ENCODE data around the gene UBASH3A. TPM values are rescaled to one million over a fixed set of nuclear protein-coding genes. Genes with fewer than 3 reads are reported as not detected.

Gene UBASH3A
- total and polyA plus RNA-seq, 9 donors, result 0.15 to 0.85 (median 0.24) TPM; not detected in 2

DNA sequence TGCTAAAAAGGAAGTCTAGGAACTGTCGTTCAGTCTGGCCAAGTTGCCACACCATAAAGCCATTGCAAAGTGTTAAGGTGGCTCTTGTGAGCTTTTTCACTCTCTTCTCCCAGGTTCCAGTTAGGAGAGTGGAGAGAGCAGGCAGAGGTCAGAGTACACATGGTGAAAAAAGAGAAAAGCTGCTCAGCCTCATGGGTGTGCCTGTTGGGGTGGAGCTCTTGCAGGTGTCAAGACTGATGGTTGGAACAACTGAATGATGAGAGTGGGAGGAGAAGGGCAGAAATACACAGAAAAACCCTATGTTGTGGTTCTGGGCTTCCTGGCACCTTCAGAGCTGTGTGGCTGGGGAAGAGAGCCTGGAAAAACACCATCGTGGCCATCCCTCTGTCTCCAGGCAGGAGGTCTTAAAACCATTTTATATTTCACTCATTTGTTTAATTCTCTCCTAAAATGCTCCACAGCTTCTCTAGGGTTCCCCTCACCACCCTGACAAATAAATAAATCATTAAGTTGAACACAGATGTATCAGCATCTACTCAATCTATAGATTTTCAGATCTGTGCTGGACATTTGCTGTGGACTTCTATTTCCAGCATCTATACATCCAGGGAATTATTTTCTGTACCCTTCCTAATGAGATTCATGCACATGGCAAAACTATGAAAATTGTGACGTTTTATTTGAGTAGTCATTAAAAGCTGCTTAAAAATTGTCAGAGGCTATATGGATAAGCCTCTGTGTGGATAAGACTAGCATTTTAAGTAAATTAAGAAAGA lies 17.5 kb downstream of the UBASH3A start:
- no peak for DNase-seq
- 62 to 77% (median 63%) methylated on average over 3 of the region's 3 CpGs for WGBS, 3 donors
- H3K4me1 ChIP-seq (ENCODE audit: insufficient read depth), result peaks cover 1% of the 10 kb centered on the region
- no peak overlapping the region for H3K27ac ChIP-seq
- no peak overlapping the region for H3K4me3 ChIP-seq
- TF ChIP-seq, protein P1, sequence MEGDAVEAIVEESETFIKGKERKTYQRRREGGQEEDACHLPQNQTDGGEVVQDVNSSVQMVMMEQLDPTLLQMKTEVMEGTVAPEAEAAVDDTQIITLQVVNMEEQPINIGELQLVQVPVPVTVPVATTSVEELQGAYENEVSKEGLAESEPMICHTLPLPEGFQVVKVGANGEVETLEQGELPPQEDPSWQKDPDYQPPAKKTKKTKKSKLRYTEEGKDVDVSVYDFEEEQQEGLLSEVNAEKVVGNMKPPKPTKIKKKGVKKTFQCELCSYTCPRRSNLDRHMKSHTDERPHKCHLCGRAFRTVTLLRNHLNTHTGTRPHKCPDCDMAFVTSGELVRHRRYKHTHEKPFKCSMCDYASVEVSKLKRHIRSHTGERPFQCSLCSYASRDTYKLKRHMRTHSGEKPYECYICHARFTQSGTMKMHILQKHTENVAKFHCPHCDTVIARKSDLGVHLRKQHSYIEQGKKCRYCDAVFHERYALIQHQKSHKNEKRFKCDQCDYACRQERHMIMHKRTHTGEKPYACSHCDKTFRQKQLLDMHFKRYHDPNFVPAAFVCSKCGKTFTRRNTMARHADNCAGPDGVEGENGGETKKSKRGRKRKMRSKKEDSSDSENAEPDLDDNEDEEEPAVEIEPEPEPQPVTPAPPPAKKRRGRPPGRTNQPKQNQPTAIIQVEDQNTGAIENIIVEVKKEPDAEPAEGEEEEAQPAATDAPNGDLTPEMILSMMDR (IDR thresholded peaks at IDR 0.05), result no peak
- TF ChIP-seq EP300 (IDR thresholded peaks at IDR 0.05), result no peak
- TF ChIP-seq POLR2A (IDR thresholded peaks at IDR 0.05), result no peak
- no peaks in the 10 kb centered on the region for H3K27me3 ChIP-seq
- H3K9me3 ChIP-seq, result no peaks in the 10 kb centered on the region
- H3K36me3 ChIP-seq, result no peaks in the 10 kb centered on the region
- intact Hi-C loops (cut with DNase I), result loop anchor here in 1 of 4 donors (5.0 kb wide), 1 partner anchor 51 kb away; no protein-coding TSS in a partner anchor

DNA sequence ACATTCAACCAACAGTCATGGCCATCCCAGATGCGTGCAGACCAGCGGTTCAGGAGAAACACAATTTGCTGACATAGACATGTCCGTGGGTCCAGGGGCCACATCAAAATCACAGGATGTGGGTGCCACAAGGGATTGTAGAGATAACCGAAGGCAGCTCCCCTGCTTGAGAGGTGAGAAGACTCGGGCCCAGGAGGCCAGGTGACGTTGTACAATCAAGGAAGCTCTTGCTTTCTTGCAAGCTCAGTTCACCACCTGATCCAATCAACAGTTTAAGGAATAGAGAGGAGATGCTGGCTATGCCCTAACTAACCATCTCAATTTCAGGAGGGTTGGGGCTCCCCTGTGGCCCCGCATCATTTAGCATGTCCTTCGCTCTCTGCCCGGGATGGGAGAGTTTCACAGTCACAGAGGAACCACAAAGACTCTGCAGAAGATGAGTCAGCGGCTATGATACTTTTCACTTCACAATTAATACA lies 19.5 kb downstream of the UBASH3A start:
- no peak overlapping the region for H3K4me3 ChIP-seq
- H3K27ac ChIP-seq, result no peak overlapping the region
- DNase-seq, result no peak
- intact Hi-C loops (cut with DNase I), result loop anchor here in 1 of 4 donors (5.0 kb wide), 1 partner anchor 49 kb away; no protein-coding TSS in a partner anchor
- no peaks in the 10 kb centered on the region for H3K9me3 ChIP-seq
- no peaks in the 10 kb centered on the region for H3K36me3 ChIP-seq
- TF ChIP-seq, protein P1 (IDR thresholded peaks at IDR 0.05), result no peak
- no peak for TF ChIP-seq POLR2A (IDR thresholded peaks at IDR 0.05)
- no peak for TF ChIP-seq EP300 (IDR thresholded peaks at IDR 0.05)
- no peaks in the 10 kb centered on the region for H3K4me1 ChIP-seq (ENCODE audit: insufficient read depth)
- no peaks in the 10 kb centered on the region for H3K27me3 ChIP-seq
- 77 to 82% (median 81%) methylated on average over 10 of the region's 10 CpGs for WGBS, 3 donors

DNA sequence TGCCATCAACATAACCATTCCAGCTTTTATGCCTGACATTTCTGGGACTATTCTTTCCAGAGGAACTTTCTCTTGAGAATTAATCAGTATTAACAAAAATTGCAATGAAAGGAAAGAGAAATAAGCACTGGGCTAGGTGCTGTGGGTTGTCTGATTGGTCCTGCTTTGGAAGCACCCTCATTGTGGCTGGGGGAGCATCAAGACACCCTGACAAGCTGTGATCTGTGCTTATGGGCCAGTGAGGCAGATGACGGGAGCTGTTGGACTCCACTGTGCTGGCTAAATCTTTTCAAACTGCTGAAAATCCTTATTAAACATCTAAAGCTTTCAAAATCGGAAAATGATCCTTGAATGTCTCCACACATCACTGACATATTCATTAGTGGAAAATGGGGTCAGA lies 20.0 kb downstream of the UBASH3A start:
- no peaks in the 10 kb centered on the region for H3K27me3 ChIP-seq

DNA sequence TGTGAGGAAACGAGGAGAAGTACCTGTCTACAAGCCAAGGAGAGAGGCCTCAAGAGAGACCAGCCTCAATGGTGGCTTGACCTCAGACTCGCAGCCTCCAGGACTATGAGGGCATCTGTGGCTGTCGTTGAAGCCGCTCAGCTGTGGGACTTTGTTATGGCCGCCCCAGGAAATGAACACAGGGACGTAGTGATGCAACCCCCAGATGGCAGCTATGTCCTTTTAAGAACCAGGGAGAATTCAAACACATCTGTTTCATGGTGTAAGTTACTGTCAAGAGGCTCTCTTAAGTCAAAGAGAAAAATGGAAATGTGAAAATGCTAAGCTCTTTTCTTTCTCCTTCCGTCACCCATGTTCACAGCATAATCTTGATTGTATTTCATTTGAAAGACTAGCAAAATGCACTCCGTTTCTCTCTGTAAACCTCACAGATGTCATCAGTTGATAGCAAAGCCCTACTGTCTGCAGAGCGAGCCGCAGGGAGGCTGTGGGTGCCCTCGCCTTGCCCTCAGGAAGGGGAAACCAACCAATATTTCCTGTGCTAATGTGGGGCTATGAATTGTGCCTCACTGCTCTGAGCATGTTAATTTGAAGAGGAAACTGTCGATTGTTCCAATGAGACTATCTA lies 21.3 kb downstream of the UBASH3A start:
- Histone ChIP-seq H3K9me3 (no peaks in the 10 kb centered on the region), H3K4me3 (no peak overlapping the region), H3K36me3 (no peaks in the 10 kb centered on the region), H3K27ac (no peak overlapping the region), H3K27me3 (no peaks in the 10 kb centered on the region), H3K4me1 (ENCODE audit: insufficient read depth) (no peaks in the 10 kb centered on the region)
- intact Hi-C loops (cut with DNase I), result loop anchor here in 1 of 4 donors (5.0 kb wide), 1 partner anchor 47 kb away; no protein-coding TSS in a partner anchor
- TF ChIP-seq POLR2A (IDR thresholded peaks at IDR 0.05) (no peak), EP300 (IDR thresholded peaks at IDR 0.05) (no peak)
- TF ChIP-seq, protein P1 (IDR thresholded peaks at IDR 0.05), result no peak
- WGBS, 3 donors, result 75 to 78% (median 77%) methylated on average over 12 of the region's 12 CpGs
- no peak for DNase-seq

More for the DNA sequence above, 20.0 kb downstream of the UBASH3A start:
- WGBS, 3 donors, result 63 to 81% (median 65%) methylated on average over 2 of the region's 2 CpGs
- no peaks in the 10 kb centered on the region for H3K36me3 ChIP-seq
- no peaks in the 10 kb centered on the region for H3K4me1 ChIP-seq (ENCODE audit: insufficient read depth)
- TF ChIP-seq, protein P1 (IDR thresholded peaks at IDR 0.05), result no peak
- TF ChIP-seq EP300 (IDR thresholded peaks at IDR 0.05) (no peak), POLR2A (IDR thresholded peaks at IDR 0.05) (no peak)
- H3K9me3 ChIP-seq, result no peaks in the 10 kb centered on the region
- intact Hi-C loops (cut with DNase I), result loop anchor here in 1 of 4 donors (5.0 kb wide), 1 partner anchor 49 kb away; no protein-coding TSS in a partner anchor
- no peak for DNase-seq
- no peak overlapping the region for H3K4me3 ChIP-seq
- no peak overlapping the region for H3K27ac ChIP-seq
